Fibroblast of mammary gland (primary cell): Measurements from ENCODE around the gene OR2T4.

Source experiments
- DNase-seq: peaks from one replicate; pipeline ENCODE4 v3.0.0-alpha.2; 2010; ENCODE audit warnings: low read depth
- H3K4me3 ChIP-seq: 2 replicates; pipeline ENCODE4 v1.5.1; 2011; ENCODE audit warnings: low read depth, mild to moderate bottlenecking, low read length, moderate library complexity; ENCODE audit not compliant: control insufficient read depth
- TF ChIP-seq, protein P1 (sequence below): conservative IDR thresholded peaks from 2 replicates; pipeline ENCODE4 v1.5.1; 2011; ENCODE audit warnings: low read depth, low read length, inconsistent platforms; ENCODE audit not compliant: control insufficient read depth, insufficient read depth

The OR2T4 gene

GRCh38 chr1:248366609-248367008, 5.1 kb downstream of the OR2T4 start:
- H3K4me3 ChIP-seq, result no peak overlapping the region
- DNase-seq, result no peak
- TF ChIP-seq, protein P1, sequence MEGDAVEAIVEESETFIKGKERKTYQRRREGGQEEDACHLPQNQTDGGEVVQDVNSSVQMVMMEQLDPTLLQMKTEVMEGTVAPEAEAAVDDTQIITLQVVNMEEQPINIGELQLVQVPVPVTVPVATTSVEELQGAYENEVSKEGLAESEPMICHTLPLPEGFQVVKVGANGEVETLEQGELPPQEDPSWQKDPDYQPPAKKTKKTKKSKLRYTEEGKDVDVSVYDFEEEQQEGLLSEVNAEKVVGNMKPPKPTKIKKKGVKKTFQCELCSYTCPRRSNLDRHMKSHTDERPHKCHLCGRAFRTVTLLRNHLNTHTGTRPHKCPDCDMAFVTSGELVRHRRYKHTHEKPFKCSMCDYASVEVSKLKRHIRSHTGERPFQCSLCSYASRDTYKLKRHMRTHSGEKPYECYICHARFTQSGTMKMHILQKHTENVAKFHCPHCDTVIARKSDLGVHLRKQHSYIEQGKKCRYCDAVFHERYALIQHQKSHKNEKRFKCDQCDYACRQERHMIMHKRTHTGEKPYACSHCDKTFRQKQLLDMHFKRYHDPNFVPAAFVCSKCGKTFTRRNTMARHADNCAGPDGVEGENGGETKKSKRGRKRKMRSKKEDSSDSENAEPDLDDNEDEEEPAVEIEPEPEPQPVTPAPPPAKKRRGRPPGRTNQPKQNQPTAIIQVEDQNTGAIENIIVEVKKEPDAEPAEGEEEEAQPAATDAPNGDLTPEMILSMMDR, result no peak

GRCh38 chr1:248372394-248372793, 10.9 kb downstream of the OR2T4 start:
- no peak overlapping the region for H3K4me3 ChIP-seq
- TF ChIP-seq, protein P1, result no peak
- DNase-seq, result no peak

DNA sequence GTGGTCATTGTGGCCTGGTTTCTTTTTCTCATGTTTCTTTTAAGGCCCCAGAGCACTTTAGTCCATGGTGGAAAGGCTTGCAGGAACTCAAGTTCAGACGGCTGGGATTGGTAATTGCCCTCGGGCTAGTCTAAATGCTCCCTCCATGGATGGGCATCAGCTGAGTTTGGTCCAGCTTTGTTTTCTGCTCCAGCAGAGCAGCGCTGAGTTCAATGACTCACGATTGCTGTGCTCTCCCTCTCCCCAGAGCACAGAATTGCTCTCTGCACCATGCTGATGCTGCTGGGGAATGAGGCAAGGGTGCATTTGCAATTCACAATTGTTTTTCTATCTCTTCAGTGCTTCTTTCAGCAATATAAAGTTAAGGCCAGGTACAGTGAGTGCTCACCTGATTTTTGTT, 12.3 kb downstream of the OR2T4 start:
- no peak for DNase-seq
- no peak overlapping the region for H3K4me3 ChIP-seq
- TF ChIP-seq, protein P1, result no peak

GRCh38 chr1:248375446-248375845, 14.0 kb downstream of the OR2T4 start, which contains the start of gene OR2T6:
Gene OR2T6 (plus strand): TSS chr1:248375746. CDS start chr1:248387609, 11,863 bp downstream.
- no peak for DNase-seq
- TF ChIP-seq, protein P1, result no peak
- H3K4me3 ChIP-seq, result no peak within 1 kb of the TSS

DNA sequence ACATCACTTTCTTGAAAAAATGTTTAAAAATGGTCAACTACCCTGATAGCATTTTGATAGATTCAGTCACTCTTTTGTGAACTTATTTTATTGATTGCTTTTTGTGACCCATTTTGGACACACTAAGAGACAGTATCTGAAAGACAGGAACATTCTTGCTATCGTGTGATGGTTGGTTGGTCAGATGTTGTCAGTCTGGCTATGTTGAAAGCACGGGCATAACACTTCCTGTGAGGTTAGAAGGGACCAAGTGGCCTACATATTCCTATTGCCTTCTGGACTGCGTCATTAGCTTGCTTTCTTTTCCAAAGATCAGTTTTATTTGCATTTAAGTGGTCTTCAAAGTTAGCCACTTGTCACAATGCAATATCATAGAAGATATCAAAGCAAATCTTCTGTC, 15.5 kb downstream of the OR2T4 start:
- TF ChIP-seq, protein P1, result no peak
- H3K4me3 ChIP-seq, result no peak overlapping the region
- DNase-seq, result no peak

- no peak for DNase-seq
- H3K4me3 ChIP-seq, result no peak overlapping the region
- TF ChIP-seq, protein P1, result no peak
These were observed 19.4 kb downstream of the OR2T4 start for GRCh38 chr1:248380854-248381253.

DNA sequence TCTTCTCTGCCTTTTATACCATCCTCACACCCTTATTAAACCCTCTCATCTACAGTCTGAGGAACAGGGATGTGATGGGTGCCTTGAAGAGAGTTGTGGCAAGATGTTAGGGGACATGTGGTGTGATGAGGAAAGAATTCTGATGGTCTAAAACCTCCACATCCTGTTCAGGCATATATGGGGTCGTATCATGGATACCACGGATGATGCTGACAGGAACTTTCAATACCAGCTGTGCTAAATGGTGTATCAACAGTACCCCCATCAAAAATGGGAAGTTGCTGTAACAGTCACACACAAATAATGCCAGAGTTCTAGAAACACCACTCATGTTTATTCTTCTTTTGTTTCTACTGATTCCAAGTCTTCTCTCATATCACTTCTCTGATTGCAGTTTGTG, 27.0 kb downstream of the OR2T4 start:
- TF ChIP-seq, protein P1, result no peak
- no peak for DNase-seq

More for the DNA sequence above, 27.0 kb downstream of the OR2T4 start:
- no peak overlapping the region for H3K4me3 ChIP-seq
